Muscle of leg (tissue), 11 donors: Measurements from ENCODE around the gene IMP4. TPM values are rescaled to one million over a fixed set of nuclear protein-coding genes. Genes with fewer than 3 reads are reported as not detected.

ENCODE experiments used
- DNase-seq: peaks from one replicate; pipeline ENCODE4 v3.0.0; 2013
- H3K27ac ChIP-seq: one replicate; pipeline ENCODE4 v1.5.1; 2013; ENCODE audit warnings: mild to moderate bottlenecking, low read length, control low read depth
- H3K27me3 ChIP-seq: one replicate; pipeline ENCODE4 v1.6.1; 2013; ENCODE audit warnings: low read length; ENCODE audit not compliant: control insufficient read depth, insufficient read depth
- H3K36me3 ChIP-seq: one replicate; pipeline ENCODE4 v1.6.1; 2013; ENCODE audit warnings: low read length; ENCODE audit not compliant: control insufficient read depth, insufficient read depth
- H3K4me1 ChIP-seq: one replicate; pipeline ENCODE4 v1.6.1; 2013; ENCODE audit warnings: low read length; ENCODE audit not compliant: control insufficient read depth, insufficient read depth
- H3K4me3 ChIP-seq: one replicate; pipeline ENCODE4 v1.5.1; 2013; ENCODE audit warnings: low read length, control low read depth
- H3K9me3 ChIP-seq: replicated peaks from 2 replicates; pipeline ENCODE4 v1.6.1; 2013; ENCODE audit warnings: low read depth, low read length; ENCODE audit not compliant: control insufficient read depth
- WGBS: methylation state at CpG from one replicate; pipeline ENCODE4 v1.1.5; 2013; ENCODE audit warnings: missing lambda C conversion rate; ENCODE audit not compliant: insufficient coverage; 5-methylcytosine and 5-hydroxymethylcytosine counted together
- polyA plus RNA-seq, 8 donors: library from polyadenylated mRNA; unstranded; fragments of 120-200 nt; gene quantifications; one replicate each; pipeline versions ENCODE4 v1.2.1 to v1.2.3, GENCODE V29; 2013; ENCODE audit warnings: inconsistent platforms in 1 of 8, low replicate concordance in 1 of 8; ENCODE audit not compliant: insufficient read length in 8 of 8, insufficient read depth in 1 of 8
- total RNA-seq: library from RNA; stranded (reverse); fragments of 120-200 nt; gene quantifications from one replicate; pipeline ENCODE4 v1.2.4, GENCODE V29; 2013

Gene IMP4
- total and polyA plus RNA-seq, 9 donors = 38.0 to 45.8 (median 44.1) TPM

DNA sequence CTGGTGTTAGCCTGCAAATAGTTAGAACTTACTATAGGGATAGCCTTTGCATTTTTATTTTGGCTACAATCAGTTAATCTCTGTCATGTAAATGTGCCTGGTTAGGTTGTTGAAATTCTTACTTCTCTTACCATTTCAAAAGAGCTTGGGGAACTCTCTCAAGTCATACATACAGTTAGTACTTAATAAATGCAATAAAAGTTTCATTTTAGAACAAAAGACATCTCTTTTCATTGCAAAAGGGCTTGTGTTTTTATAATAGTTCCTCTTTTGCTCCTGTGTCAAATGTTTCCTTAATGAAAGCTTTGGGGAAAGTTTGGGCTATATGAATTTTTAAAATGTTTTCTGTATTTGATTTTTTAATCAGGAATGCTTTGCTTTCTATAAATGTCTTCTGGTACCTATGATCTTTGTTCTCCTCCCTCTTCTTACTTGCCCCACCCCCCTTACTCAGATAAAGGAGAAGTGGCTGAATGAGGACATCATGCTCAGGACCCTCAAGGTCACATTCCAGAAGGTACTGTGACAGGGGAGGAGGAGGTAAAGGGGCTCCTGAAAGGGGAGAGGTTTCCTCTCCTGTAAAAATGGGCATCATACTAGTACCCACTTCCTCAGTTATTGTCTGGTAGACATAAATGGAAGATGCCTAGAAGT is 26.7 kb downstream of the IMP4 start:
- no peak for DNase-seq
- Histone ChIP-seq H3K27me3 (no peaks in the 10 kb centered on the region), H3K27ac (no peak overlapping the region), H3K4me1 (peaks cover 24% of the 10 kb centered on the region), H3K9me3 (no peaks in the 10 kb centered on the region), H3K4me3 (no peak overlapping the region), H3K36me3 (peaks cover 10% of the 10 kb centered on the region)

GRCh38 chr2:130369965-130370341 is 27.3 kb downstream of the IMP4 start:
- no peak for DNase-seq
- no peaks in the 10 kb centered on the region for H3K27me3 ChIP-seq
- no peaks in the 10 kb centered on the region for H3K9me3 ChIP-seq
- WGBS = 92% methylated on average over 5 of the region's 5 CpGs
- H3K27ac ChIP-seq = no peak overlapping the region
- peaks cover 24% of the 10 kb centered on the region for H3K4me1 ChIP-seq
- peaks cover 10% of the 10 kb centered on the region for H3K36me3 ChIP-seq
- H3K4me3 ChIP-seq = no peak overlapping the region

DNA sequence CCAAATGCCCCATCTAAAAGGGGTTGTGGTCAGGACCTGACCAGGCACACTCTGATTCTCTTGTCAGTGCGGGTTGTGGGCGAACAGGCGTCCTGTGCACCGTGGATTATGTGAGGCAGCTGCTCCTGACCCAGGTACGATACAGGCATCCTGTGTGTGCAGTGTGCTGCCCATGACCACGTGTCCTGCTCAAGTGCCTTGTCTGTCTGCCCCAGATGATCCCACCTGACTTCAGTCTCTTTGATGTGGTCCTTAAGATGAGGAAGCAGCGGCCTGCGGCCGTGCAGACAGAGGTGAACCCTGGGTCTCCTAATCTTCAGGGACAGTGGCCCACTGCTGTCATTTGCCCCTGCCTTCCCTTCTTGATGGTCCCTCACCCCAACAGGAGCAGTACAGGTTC is 27.8 kb downstream of the IMP4 start:
- no peaks in the 10 kb centered on the region for H3K27me3 ChIP-seq
- WGBS = 95% methylated on average over 9 of the region's 9 CpGs
- no peaks in the 10 kb centered on the region for H3K9me3 ChIP-seq
- H3K4me3 ChIP-seq = no peak overlapping the region
- H3K27ac ChIP-seq = no peak overlapping the region
- H3K36me3 ChIP-seq = peaks cover 14% of the 10 kb centered on the region
- H3K4me1 ChIP-seq = peaks cover 24% of the 10 kb centered on the region
- no peak for DNase-seq

GRCh38 chr2:130371723-130372054 is 29.0 kb downstream of the IMP4 start:
- H3K9me3 ChIP-seq = no peaks in the 10 kb centered on the region
- H3K27me3 ChIP-seq = no peaks in the 10 kb centered on the region
- no peak for DNase-seq
- peak overlapping the region; percentile 72 for H3K27ac ChIP-seq
- H3K4me1 ChIP-seq = peaks cover 24% of the 10 kb centered on the region
- H3K36me3 ChIP-seq = peaks cover 24% of the 10 kb centered on the region
- 32% methylated on average over 18 of the region's 18 CpGs for WGBS
- peak overlapping the region; percentile 81 for H3K4me3 ChIP-seq

DNA sequence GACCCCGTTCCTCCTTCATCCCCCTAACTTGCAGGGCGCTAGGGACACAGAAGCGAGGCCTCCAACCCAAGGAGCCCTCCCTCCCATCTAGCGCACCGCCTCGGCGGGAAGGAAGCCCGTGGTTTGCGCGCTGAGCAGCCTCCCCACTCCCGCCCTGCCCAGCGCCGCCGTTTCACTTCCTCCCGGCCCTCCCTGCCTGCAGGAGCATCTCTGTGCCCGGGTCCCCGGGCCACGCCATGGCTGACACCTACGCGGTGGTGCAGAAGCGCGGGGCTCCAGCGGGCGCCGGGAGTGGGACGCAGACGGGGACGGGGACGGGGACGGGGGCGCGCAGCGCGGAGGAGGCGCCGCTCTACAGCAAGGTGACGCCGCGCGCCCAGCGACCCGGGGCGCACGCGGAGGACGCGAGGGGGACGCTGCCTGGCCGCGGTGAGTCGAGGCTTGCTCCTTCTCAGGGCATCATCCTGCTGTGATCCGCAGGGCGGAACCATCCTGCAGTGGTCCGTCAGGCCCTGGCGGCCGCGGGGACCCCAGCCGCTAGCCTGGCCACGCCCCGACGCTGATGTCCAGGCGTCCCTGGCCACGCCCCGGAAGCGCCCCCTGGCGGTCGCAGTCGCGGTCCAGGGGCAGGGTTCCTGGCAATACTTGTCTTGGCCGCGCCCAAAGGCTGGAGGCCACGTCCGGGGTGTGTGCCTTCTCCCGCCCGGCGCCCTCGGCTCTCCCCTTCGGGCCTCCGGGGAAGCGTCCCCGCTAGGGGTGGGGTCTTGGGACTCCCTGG is 29.5 kb downstream of the IMP4 start:
- no peaks in the 10 kb centered on the region for H3K9me3 ChIP-seq
- peaks cover 25% of the 10 kb centered on the region for H3K36me3 ChIP-seq
- peaks cover 24% of the 10 kb centered on the region for H3K4me1 ChIP-seq
- under 1% methylated on average over 79 of the region's 81 CpGs for WGBS
- H3K4me3 ChIP-seq = peak overlapping the region; percentile 81
- peak overlapping the region; percentile 72 for H3K27ac ChIP-seq
- peak; percentile 93 for DNase-seq
- H3K27me3 ChIP-seq = no peaks in the 10 kb centered on the region

DNA sequence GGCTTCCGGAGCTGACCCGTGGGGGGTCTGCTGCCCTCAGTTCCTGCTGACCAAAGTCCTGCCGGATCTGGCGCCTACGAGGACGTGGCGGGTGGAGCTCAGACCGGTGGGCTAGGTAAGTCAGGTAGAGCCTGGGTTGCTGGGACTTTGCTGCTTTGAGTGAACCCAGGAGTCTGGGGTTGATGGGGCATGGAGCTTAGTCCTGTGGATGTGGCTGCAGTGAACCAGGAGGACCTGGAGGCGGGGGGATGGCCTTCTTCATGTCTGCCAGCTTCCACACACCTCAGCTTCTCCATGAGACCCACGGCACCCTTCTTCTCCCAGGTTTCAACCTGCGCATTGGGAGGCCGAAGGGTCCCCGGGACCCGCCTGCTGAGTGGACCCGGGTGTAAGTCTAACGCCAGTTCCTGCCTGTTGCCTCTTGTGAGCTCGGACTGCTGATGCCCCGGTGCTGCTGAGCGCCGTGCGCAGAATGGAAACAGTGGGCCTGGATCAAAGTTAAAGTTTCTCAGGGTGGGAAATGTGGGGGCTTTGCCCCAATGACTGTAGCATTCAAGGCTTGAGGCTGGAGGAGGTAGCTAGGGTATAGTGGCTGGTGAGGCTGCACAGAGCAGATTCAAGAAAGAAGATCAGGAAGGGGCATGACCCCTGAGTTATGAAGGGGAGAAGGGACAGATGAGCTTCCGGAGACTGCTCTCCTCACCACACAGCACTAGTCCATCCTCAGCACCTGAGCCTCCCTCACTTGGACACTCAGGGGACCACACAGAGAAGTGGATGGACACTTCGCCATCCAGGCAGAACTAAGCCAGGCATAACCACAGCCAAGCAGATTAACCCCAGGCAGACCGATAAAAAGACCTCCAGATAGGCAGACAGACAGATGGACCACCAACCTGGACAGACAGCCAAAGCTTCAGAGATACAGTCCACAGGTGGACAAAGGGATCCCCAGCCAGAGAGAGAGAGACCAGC is 30.4 kb downstream of the IMP4 start:
- WGBS = 44% methylated on average over 22 of the region's 24 CpGs
- peak overlapping the region; percentile 81 for H3K4me3 ChIP-seq
- H3K4me1 ChIP-seq = peaks cover 24% of the 10 kb centered on the region

GRCh38 chr2:130373808-130374365 is 31.2 kb downstream of the IMP4 start:
- Histone ChIP-seq H3K36me3 (peaks cover 25% of the 10 kb centered on the region), H3K4me1 (peaks cover 24% of the 10 kb centered on the region), H3K4me3 (no peak overlapping the region), H3K27me3 (no peaks in the 10 kb centered on the region), H3K9me3 (no peaks in the 10 kb centered on the region), H3K27ac (no peak overlapping the region)
- no peak for DNase-seq
- WGBS = 100% methylated on average over 1 of the region's 3 CpGs

More for the DNA sequence above, 30.4 kb downstream of the IMP4 start:
- Histone ChIP-seq H3K36me3 (peaks cover 25% of the 10 kb centered on the region), H3K27ac (peak overlapping the region; percentile 69), H3K9me3 (no peaks in the 10 kb centered on the region), H3K27me3 (no peaks in the 10 kb centered on the region)
- no peak for DNase-seq

- H3K4me3 ChIP-seq = no peak overlapping the region
- H3K4me1 ChIP-seq = peaks cover 24% of the 10 kb centered on the region
- WGBS = 97% methylated on average over 3 of the region's 9 CpGs
- no peaks in the 10 kb centered on the region for H3K9me3 ChIP-seq
- H3K27me3 ChIP-seq = no peaks in the 10 kb centered on the region
- DNase-seq = no peak
- peaks cover 25% of the 10 kb centered on the region for H3K36me3 ChIP-seq
- H3K27ac ChIP-seq = no peak overlapping the region
These were observed 32.0 kb downstream of the IMP4 start for GRCh38 chr2:130374587-130375290.

DNA sequence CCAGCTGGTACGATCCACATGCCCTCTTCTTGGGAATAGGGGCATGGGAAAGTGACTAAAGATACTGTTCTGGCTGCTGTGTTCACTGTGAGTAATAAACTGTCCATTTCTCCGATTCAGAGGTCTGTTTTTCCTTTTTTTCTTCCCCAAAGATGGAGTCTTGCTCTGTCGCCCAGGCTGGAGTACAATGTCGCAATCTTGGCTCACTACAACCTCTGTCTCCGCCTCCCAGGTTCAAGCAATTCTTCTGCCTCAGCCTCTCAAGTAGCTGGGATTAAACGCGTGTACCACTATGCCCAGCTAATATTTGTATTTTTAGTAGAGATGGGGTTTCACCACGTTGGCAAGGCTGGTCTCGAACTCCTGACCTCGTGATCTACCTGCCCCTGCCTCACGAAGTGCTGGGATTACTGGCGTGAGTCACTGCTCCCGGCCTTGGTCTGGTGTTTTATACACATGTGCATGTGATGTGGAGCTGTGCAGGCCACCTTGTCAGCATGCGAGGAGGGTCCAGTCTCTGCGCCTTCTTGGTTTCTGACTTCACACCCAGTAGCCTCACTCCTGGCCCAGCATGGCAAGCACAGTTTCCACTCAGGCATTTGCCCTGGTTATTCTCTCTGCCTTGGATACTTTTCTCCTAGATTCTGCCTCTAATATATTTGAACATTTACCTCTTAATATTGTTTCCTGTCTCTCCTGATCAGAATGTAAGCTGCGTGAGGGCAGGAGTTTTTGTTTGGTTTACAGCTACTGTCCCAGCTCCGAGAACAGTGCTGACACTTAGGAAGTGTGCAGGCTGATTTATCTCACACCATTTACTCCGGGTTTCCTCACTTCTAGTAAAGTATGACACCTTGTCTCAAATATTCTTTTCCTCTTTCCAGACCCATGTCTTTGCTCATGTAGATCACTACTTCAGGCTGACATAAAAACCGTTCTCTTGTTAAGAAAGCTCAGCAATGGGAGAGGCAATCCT is 32.9 kb downstream of the IMP4 start:
- DNase-seq = no peak
- 91% methylated on average over 9 of the region's 19 CpGs for WGBS
- peaks cover 24% of the 10 kb centered on the region for H3K4me1 ChIP-seq

More for the DNA sequence above, 32.9 kb downstream of the IMP4 start:
- H3K9me3 ChIP-seq = no peaks in the 10 kb centered on the region
- H3K27ac ChIP-seq = no peak overlapping the region
- no peaks in the 10 kb centered on the region for H3K27me3 ChIP-seq
- peaks cover 18% of the 10 kb centered on the region for H3K36me3 ChIP-seq
- no peak overlapping the region for H3K4me3 ChIP-seq
